Kidney capillary endothelial cell (primary cell): Measurements from ENCODE around the gene TNFAIP3.

ENCODE experiments used
- DNase-seq: peaks from one replicate; pipeline ENCODE4 v3.0.0-alpha.2; 2018; ENCODE audit warnings: low spot score

Gene TNFAIP3

GRCh38 chr6:137863091-137863797 is 3.8 kb upstream of the TNFAIP3 start:
- DNase-seq = no peak

GRCh38 chr6:137864812-137865508 is 2.1 kb upstream of the TNFAIP3 start:
- no peak for DNase-seq

- DNase-seq = no peak
Measured at GRCh38 chr6:137866200-137866913, 702 bp upstream of the TNFAIP3 start.

GRCh38 chr6:137867685-137868509 is 838 bp downstream of the TNFAIP3 start:
- DNase-seq = no peak

GRCh38 chr6:137868721-137869548 is 1.9 kb downstream of the TNFAIP3 start:
- DNase-seq = no peak

GRCh38 chr6:137869549-137870307 is 2.7 kb downstream of the TNFAIP3 start:
- DNase-seq = no peak

GRCh38 chr6:137870308-137870644 is 3.2 kb downstream of the TNFAIP3 start:
- no peak for DNase-seq

- no peak for DNase-seq
Measured at GRCh38 chr6:137870744-137871247, 3.7 kb downstream of the TNFAIP3 start.

- no peak for DNase-seq
Measured at GRCh38 chr6:137871291-137871690, 4.2 kb downstream of the TNFAIP3 start.

GRCh38 chr6:137871831-137872454 is 4.9 kb downstream of the TNFAIP3 start:
- DNase-seq = peak; percentile 81

- no peak for DNase-seq
Measured at GRCh38 chr6:137872581-137873115, 5.6 kb downstream of the TNFAIP3 start.

- no peak for DNase-seq
Measured at GRCh38 chr6:137873273-137873762, 6.3 kb downstream of the TNFAIP3 start.

GRCh38 chr6:137874204-137875057 is 7.4 kb downstream of the TNFAIP3 start:
- no peak for DNase-seq

GRCh38 chr6:137875058-137875520 is 8.0 kb downstream of the TNFAIP3 start:
- no peak for DNase-seq

GRCh38 chr6:137875606-137876005 is 8.5 kb downstream of the TNFAIP3 start:
- DNase-seq = no peak

GRCh38 chr6:137876547-137876946 is 9.5 kb downstream of the TNFAIP3 start:
- no peak for DNase-seq

GRCh38 chr6:137877113-137877512 is 10.1 kb downstream of the TNFAIP3 start:
- DNase-seq = no peak

- no peak for DNase-seq
Measured at GRCh38 chr6:137877606-137878005, 10.5 kb downstream of the TNFAIP3 start.
